ENCODE data around the gene LSR.

The LSR gene

GRCh38 chr19:35296644-35297514 lies 48.1 kb downstream of the LSR start:
- Histone ChIP-seq H3K27ac (ENCODE audit: extremely low read depth, low read depth, low read length) (no peak overlapping the region), H3K4me3 (ENCODE audit: low read depth, low read length) (no peak overlapping the region), H3K36me3 (ENCODE audit: control insufficient read depth in 2 of 2, insufficient read depth in 1 of 2, low read length in 2 of 2) (no peaks in the 10 kb centered on the region; a peak in 1 of 3 replicates), H3K9me3 (ENCODE audit: control insufficient read depth, insufficient read depth, low read depth, low read length) (no peaks in the 10 kb centered on the region), H3K4me1 (ENCODE audit: control insufficient read depth, insufficient read depth, low read length) (no peaks in the 10 kb centered on the region)
- ChIA-PET CTCF (no interaction called here), POLR2A (no interaction called here)
- TF ChIP-seq ZNF707 (tag by site-specific recombination; IDR thresholded peaks at IDR 0.05) (peak; percentile 10; the same call in 1 of the 2 replicates), ZNF398 (tag by site-specific recombination; IDR thresholded peaks at IDR 0.05) (peak; percentile 34), ZNF18 (tag by site-specific recombination; IDR thresholded peaks at IDR 0.05) (peak; percentile 57), SP2 (tag by site-specific recombination; IDR thresholded peaks at IDR 0.05) (no peak), GLI2 (tag by site-specific recombination; IDR thresholded peaks at IDR 0.05; ENCODE audit: borderline replicate concordance, low read depth) (no peak), ZNF473 (tag by site-specific recombination; IDR thresholded peaks at IDR 0.05) (peak; percentile 81), ZNF791 (tag by site-specific recombination; IDR thresholded peaks at IDR 0.05) (no peak), ZNF366 (tag by site-specific recombination; conservative IDR thresholded peaks at IDR 0.05) (no peak), ZNF660 (tag by site-specific recombination; IDR thresholded peaks at IDR 0.05) (no peak), YY2 (tag by site-specific recombination; IDR thresholded peaks at IDR 0.05) (peak; percentile 47), ZNF169 (tag by site-specific recombination; IDR thresholded peaks at IDR 0.05) (peak; percentile 8), ZBTB21 (tag by site-specific recombination; IDR thresholded peaks at IDR 0.05) (peak; percentile 45; the same call in 1 of the 2 replicates), KLF7 (tag by site-specific recombination; IDR thresholded peaks at IDR 0.05; ENCODE audit: borderline replicate concordance) (0 out of 2 replicates have a peak, but pooled peaks have one; percentile 51), ZNF202 (tag by site-specific recombination; IDR thresholded peaks at IDR 0.05; ENCODE audit: borderline replicate concordance) (no peak; the same call in 1 of the 2 replicates), ZNF488 (tag by site-specific recombination; IDR thresholded peaks at IDR 0.05) (peak; percentile 80), ZIC2 (tag by site-specific recombination; IDR thresholded peaks at IDR 0.05) (no peak), ZNF645 (tag by site-specific recombination; IDR thresholded peaks at IDR 0.05) (peak; percentile 15; the same call in 1 of the 2 replicates), OVOL3 (tag by site-specific recombination; IDR thresholded peaks at IDR 0.05) (peak; percentile 60; the same call in 1 of the 2 replicates), ZNF639 (tag by site-specific recombination; IDR thresholded peaks at IDR 0.05) (no peak; the same call in 1 of the 2 replicates), KLF10 (tag by site-specific recombination; IDR thresholded peaks at IDR 0.05) (no peak), ZNF175 (tag by site-specific recombination; IDR thresholded peaks at IDR 0.05) (peak; percentile 53; the same call in 1 of the 2 replicates), ZFP3 (tag by site-specific recombination; IDR thresholded peaks at IDR 0.05; ENCODE audit: low read depth) (no peak), ZNF146 (tag by site-specific recombination; IDR thresholded peaks at IDR 0.05) (peak; percentile 2)
- TF ChIP-seq, protein P1, sequence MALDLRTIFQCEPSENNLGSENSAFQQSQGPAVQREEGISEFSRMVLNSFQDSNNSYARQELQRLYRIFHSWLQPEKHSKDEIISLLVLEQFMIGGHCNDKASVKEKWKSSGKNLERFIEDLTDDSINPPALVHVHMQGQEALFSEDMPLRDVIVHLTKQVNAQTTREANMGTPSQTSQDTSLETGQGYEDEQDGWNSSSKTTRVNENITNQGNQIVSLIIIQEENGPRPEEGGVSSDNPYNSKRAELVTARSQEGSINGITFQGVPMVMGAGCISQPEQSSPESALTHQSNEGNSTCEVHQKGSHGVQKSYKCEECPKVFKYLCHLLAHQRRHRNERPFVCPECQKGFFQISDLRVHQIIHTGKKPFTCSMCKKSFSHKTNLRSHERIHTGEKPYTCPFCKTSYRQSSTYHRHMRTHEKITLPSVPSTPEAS (tag by site-specific recombination; IDR thresholded peaks at IDR 0.05): peak; percentile 23; the same call in 1 of the 2 replicates
- TF ChIP-seq, protein P2, sequence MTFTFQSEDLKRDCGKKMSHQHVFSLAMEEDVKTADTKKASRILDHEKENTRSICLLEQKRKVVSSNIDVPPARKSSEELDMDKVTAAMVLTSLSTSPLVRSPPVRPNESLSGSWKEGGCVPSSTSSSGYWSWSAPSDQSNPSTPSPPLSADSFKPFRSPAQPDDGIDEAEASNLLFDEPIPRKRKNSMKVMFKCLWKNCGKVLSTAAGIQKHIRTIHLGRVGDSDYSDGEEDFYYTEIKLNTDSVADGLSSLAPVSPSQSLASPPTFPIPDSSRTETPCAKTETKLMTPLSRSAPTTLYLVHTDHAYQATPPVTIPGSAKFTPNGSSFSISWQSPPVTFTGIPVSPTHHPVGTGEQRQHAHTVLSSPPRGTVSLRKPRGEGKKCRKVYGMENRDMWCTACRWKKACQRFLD (tag by site-specific recombination; IDR thresholded peaks at IDR 0.05): 0 out of 2 replicates have a peak, but pooled peaks have one; percentile 61
